A673 (cell line): ENCODE measurements around the gene KLHL30. TPM values are rescaled to one million over a fixed set of nuclear protein-coding genes. Genes with fewer than 3 reads are reported as not detected.

Source experiments
- BruUV-seq: library from RNA; stranded (reverse); fragments of 400-500 nt; replicated peaks from 2 replicates; lab custom pipeline; 2021; lab: Mats Ljungman, UMichigan
- CTCF ChIA-PET: fragments of 300-600 bp; sonication (Branson Sonifier 250); formaldehyde crosslinking; loops from one replicate; lab custom pipeline; 2022; ENCODE audit warnings: antibody characterized with exemption; lab: Charles Lee
- POLR2A ChIA-PET: fragments of 300-600 bp; sonication (Branson Sonifier 250); formaldehyde crosslinking; loops from one replicate; lab custom pipeline; 2022; ENCODE audit warnings: antibody characterized with exemption; ENCODE audit not compliant: low non-redundant PET; lab: Charles Lee
- DNase-seq: peaks from one replicate; pipeline ENCODE4 v3.0.0-alpha.2; 2015; ENCODE audit warnings: low spot score
- H3K27ac ChIP-seq: fragments of 200-600 bp; sonication (generic); 2 replicates; pipeline ENCODE4 v1.5.1; 2016; ENCODE audit warnings: mixed run types, low read depth, mild to moderate bottlenecking, mixed read lengths, antibody characterized with exemption, low read length; ENCODE audit not compliant: poor library complexity, severe bottlenecking
- H3K27me3 ChIP-seq: fragments of 200-600 bp; sonication (generic); replicated peaks from 2 replicates; pipeline ENCODE4 v1.6.1; 2017; ENCODE audit warnings: mixed run types, low read depth, mild to moderate bottlenecking, mixed read lengths, antibody characterized with exemption, low read length; ENCODE audit not compliant: insufficient read depth, poor library complexity
- H3K36me3 ChIP-seq: fragments of 200-600 bp; sonication (generic); 2 replicates; pipeline ENCODE4 v1.6.1; 2016; ENCODE audit warnings: mixed run types, mild to moderate bottlenecking, mixed read lengths, antibody characterized with exemption, low read length; ENCODE audit not compliant: insufficient read depth, poor library complexity, severe bottlenecking
- H3K4me1 ChIP-seq: fragments of 200-600 bp; sonication (generic); 2 replicates; pipeline ENCODE4 v1.6.1; 2017; ENCODE audit warnings: mixed run types, mild to moderate bottlenecking, mixed read lengths, antibody characterized with exemption, low read length; ENCODE audit not compliant: insufficient read depth, poor library complexity, severe bottlenecking
- H3K4me3 ChIP-seq: fragments of 200-600 bp; sonication (generic); 2 replicates; pipeline ENCODE4 v1.5.1; 2016; ENCODE audit warnings: low read depth, mixed run types, mild to moderate bottlenecking, mixed read lengths, low read length; ENCODE audit not compliant: poor library complexity, severe bottlenecking
- H3K9me3 ChIP-seq: fragments of 200-600 bp; sonication (generic); 2 replicates; pipeline ENCODE4 v1.6.1; 2016; ENCODE audit warnings: mixed run types, low read depth, mild to moderate bottlenecking, mixed read lengths, antibody characterized with exemption, low read length; ENCODE audit not compliant: poor library complexity, severe bottlenecking
- CTCF ChIP-seq: fragments of 300-800, 200-600 bp; sonication (generic); conservative IDR thresholded peaks from 2 replicates; pipeline ENCODE4 v1.5.1; 2017; ENCODE audit warnings: low read depth, mild to moderate bottlenecking, antibody characterized with exemption, low read length, moderate library complexity, mixed read lengths
- EZH2 ChIP-seq: fragments of 200-600 bp; sonication (generic); IDR thresholded peaks from 2 replicates; pipeline ENCODE4 v1.6.1; 2017; ENCODE audit warnings: borderline replicate concordance, low read depth, mild to moderate bottlenecking, mixed read lengths, antibody characterized with exemption, low read length; ENCODE audit not compliant: poor library complexity, severe bottlenecking
- intact Hi-C: fragments of 100-400 bp; cut with micrococcal nuclease; formaldehyde crosslinking; loops from one replicate; pipeline ENCODE4 v1.10.0; 2022; ENCODE audit not compliant: unreplicated experiment
- total RNA-seq: library from RNA; stranded (reverse); gene quantifications from 2 replicates; pipeline ENCODE4 v1.2.3, GENCODE V29; 2021

The KLHL30 gene
- total RNA-seq, 1 experiment from 2014 or later, result not detected

GRCh38 chr2:238154570-238154969 lies 16.1 kb downstream of the KLHL30 start:
- H3K27me3 ChIP-seq, result no peaks in the 10 kb centered on the region
- no TSS peak for BruUV-seq
- POLR2A ChIA-PET, result no interaction called here
- H3K4me3 ChIP-seq, result no peak overlapping the region
- CTCF ChIA-PET, result no interaction called here
- intact Hi-C loops, result no loop called here
- H3K4me1 ChIP-seq, result no peaks in the 10 kb centered on the region
- no peak for DNase-seq
- no peak for TF ChIP-seq EZH2
- TF ChIP-seq CTCF, result no peak
- no peaks in the 10 kb centered on the region for H3K9me3 ChIP-seq
- no peak overlapping the region for H3K27ac ChIP-seq
- no peaks in the 10 kb centered on the region for H3K36me3 ChIP-seq

DNA sequence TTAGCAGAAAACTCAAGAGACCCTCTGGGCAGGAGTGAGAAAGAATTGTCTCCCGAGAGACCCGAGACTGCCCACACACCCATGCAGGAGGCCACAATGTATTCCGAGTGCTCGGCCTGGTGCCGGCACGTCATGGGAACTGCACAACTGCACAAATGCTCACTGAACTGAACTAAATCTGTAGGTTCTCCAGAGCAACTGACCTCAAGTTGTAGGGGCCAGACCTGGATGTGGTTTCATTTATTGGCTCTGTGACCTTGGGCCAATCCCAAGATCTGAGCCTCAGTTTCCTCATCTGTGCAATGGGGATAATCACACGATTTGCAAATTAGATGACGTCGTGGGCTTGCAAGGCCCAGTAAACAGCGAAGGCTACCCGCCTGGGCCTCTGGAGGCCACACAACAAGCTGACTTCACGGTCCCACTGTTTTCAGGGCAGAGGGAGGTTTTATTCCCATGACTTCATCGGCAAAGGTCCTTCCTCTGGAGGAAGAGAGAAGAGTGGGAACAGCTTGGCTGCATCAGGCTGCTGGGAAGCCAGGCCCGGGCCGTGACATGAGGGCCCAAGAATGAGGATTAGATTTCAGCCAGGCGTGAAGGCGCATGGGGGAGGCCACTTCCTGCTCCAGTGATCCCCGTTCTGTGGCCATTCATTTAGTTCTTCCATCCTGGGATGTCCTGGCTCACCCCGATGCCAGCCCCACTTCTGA lies 16.7 kb downstream of the KLHL30 start:
- no peak for TF ChIP-seq CTCF
- no peak for TF ChIP-seq EZH2
- POLR2A ChIA-PET, result no interaction called here
- H3K27me3 ChIP-seq, result no peaks in the 10 kb centered on the region
- no TSS peak for BruUV-seq
- no peak for DNase-seq
- CTCF ChIA-PET, result no interaction called here
- H3K4me1 ChIP-seq, result no peaks in the 10 kb centered on the region
- intact Hi-C loops, result no loop called here
- H3K36me3 ChIP-seq, result no peaks in the 10 kb centered on the region
- H3K4me3 ChIP-seq, result no peak overlapping the region
- no peaks in the 10 kb centered on the region for H3K9me3 ChIP-seq
- no peak overlapping the region for H3K27ac ChIP-seq

- no peaks in the 10 kb centered on the region for H3K4me1 ChIP-seq
- ChIA-PET CTCF (no interaction called here), POLR2A (no interaction called here)
- H3K36me3 ChIP-seq, result no peaks in the 10 kb centered on the region
- TF ChIP-seq CTCF (no peak), EZH2 (no peak)
- DNase-seq, result no peak
- no peaks in the 10 kb centered on the region for H3K9me3 ChIP-seq
- H3K27me3 ChIP-seq, result no peaks in the 10 kb centered on the region
- intact Hi-C loops, result no loop called here
- no TSS peak for BruUV-seq
- H3K27ac ChIP-seq, result no peak overlapping the region
- no peak overlapping the region for H3K4me3 ChIP-seq
Measured at GRCh38 chr2:238155761-238156694, 17.6 kb downstream of the KLHL30 start.
